Peyer's patch (tissue), 4 donors: ENCODE data around the gene GAST. TPM values are rescaled to one million over a fixed set of nuclear protein-coding genes. Genes with fewer than 3 reads are reported as not detected.
"Not testable (repeated sequence)": the region's sequence is repeated elsewhere in the genome, so short reads cannot be mapped to it uniquely, and the experiment has no call there.

Experiments
- DNase-seq, 3 donors: peaks; one replicate each; pipeline ENCODE4 v3.0.0-alpha.2; 2017 to 2019
- H3K27ac ChIP-seq, 4 donors: fragments of 200-600 bp; sonication (generic); one replicate each; pipeline ENCODE4 v1.5.1; 2016 to 2019
- H3K27me3 ChIP-seq, 2 donors: fragments of 200-600 bp; sonication (generic); one replicate each; pipeline ENCODE4 v1.5.1; 2019
- H3K36me3 ChIP-seq, 3 donors: fragments of 200-600 bp; sonication (generic); one replicate each; pipeline ENCODE4 v1.5.1; 2016 to 2019
- H3K4me1 ChIP-seq, 4 donors: fragments of 200-600 bp; sonication (generic); one replicate each; pipeline ENCODE4 v1.5.1; 2016 to 2019
- H3K4me3 ChIP-seq, 4 donors: fragments of 200-600 bp; sonication (generic); 1 replicate in 3 of 4; 2 replicates in 1 of 4; pipeline ENCODE4 v1.5.1; 2016 to 2019; ENCODE audit warnings: mild to moderate bottlenecking in 1 of 4
- H3K9me3 ChIP-seq, 4 donors: fragments of 200-600 bp; sonication (generic); one replicate each; pipeline ENCODE4 v1.5.1; 2016 to 2019; ENCODE audit warnings: mild to moderate bottlenecking in 1 of 4
- CTCF ChIP-seq, 6 experiments: fragments of 450-650 bp in 4 of 6; fragments of 200-600 bp in 2 of 6; sonication (generic) in 1 of 6; IDR thresholded peaks; one replicate each; pipeline ENCODE4 v1.5.1; 2017 to 2019; ENCODE audit warnings: antibody characterized with exemption in 6 of 6, mild to moderate bottlenecking in 3 of 6, moderate library complexity in 1 of 6
- POLR2A ChIP-seq, 2 donors: fragments of 450-650 bp; IDR thresholded peaks; one replicate each; pipeline ENCODE4 v1.5.1; 2017; ENCODE audit warnings: antibody characterized with exemption in 2 of 2, mild to moderate bottlenecking in 2 of 2, moderate library complexity in 2 of 2
- total RNA-seq, 4 donors: library from RNA; depleted of rRNA; stranded (reverse); fragments of >200 nt; gene quantifications; one replicate each; pipeline ENCODE4 v1.1.0, GENCODE V29; 2016

Gene GAST
- total RNA-seq, 4 donors from 2014 or later = not detected

GRCh38 chr17:41681776-41682175, 30.4 kb upstream of the GAST start:
- TF ChIP-seq CTCF (IDR thresholded peaks at IDR 0.05) = no peak
- TF ChIP-seq POLR2A (IDR thresholded peaks at IDR 0.05) = no peak
- DNase-seq = peak in 1 of 3 donors; percentile 15
- Histone ChIP-seq H3K9me3 (no peaks in the 10 kb centered on the region), H3K4me3 (no peak overlapping the region), H3K4me1 (peaks cover 0 to 7% (median 3%) of the 10 kb centered on the region in 4 donors), H3K36me3 (no peaks in the 10 kb centered on the region), H3K27ac (no peak overlapping the region), H3K27me3 (no peaks in the 10 kb centered on the region)

GRCh38 chr17:41682631-41683030, 29.5 kb upstream of the GAST start:
- Histone ChIP-seq H3K4me1 (peaks cover 0 to 7% (median 3%) of the 10 kb centered on the region in 4 donors), H3K9me3 (no peaks in the 10 kb centered on the region), H3K27me3 (no peaks in the 10 kb centered on the region), H3K27ac (no peak overlapping the region), H3K36me3 (no peaks in the 10 kb centered on the region), H3K4me3 (no peak overlapping the region)
- TF ChIP-seq POLR2A (IDR thresholded peaks at IDR 0.05) (no peak), CTCF (IDR thresholded peaks at IDR 0.05) (no peak)
- DNase-seq = peak in 1 of 3 donors; percentile 13

- no peak overlapping the region for H3K27ac ChIP-seq
- TF ChIP-seq POLR2A (IDR thresholded peaks at IDR 0.05) (no peak), CTCF (IDR thresholded peaks at IDR 0.05) (no peak)
- no peaks in the 10 kb centered on the region for H3K27me3 ChIP-seq
- no peaks in the 10 kb centered on the region for H3K36me3 ChIP-seq
- H3K4me3 ChIP-seq = no peak overlapping the region
- peaks cover 0 to 5% (median 2%) of the 10 kb centered on the region in 4 donors for H3K4me1 ChIP-seq
- H3K9me3 ChIP-seq = no peaks in the 10 kb centered on the region
- DNase-seq = peak in 1 of 3 donors; percentile 32
These were observed 28.6 kb upstream of the GAST start for GRCh38 chr17:41683441-41684007.

GRCh38 chr17:41684035-41684434, 28.1 kb upstream of the GAST start:
- no peaks in the 10 kb centered on the region for H3K36me3 ChIP-seq
- H3K27me3 ChIP-seq = no peaks in the 10 kb centered on the region
- TF ChIP-seq POLR2A (IDR thresholded peaks at IDR 0.05) (no peak), CTCF (IDR thresholded peaks at IDR 0.05) (no peak)
- DNase-seq = peak in 1 of 3 donors; percentile 21
- H3K9me3 ChIP-seq = no peaks in the 10 kb centered on the region
- H3K4me3 ChIP-seq = no peak overlapping the region
- peaks cover 0 to 4% (median 0%) of the 10 kb centered on the region in 4 donors for H3K4me1 ChIP-seq
- H3K27ac ChIP-seq = no peak overlapping the region

GRCh38 chr17:41685753-41686152, 26.4 kb upstream of the GAST start:
- not testable (repeated sequence) for H3K27ac ChIP-seq, H3K27me3 ChIP-seq, H3K4me3 ChIP-seq, H3K9me3 ChIP-seq, DNase-seq
- Histone ChIP-seq H3K36me3 (peaks cover 0 to 14% (median 8%) of the 10 kb centered on the region in 3 donors), H3K4me1 (peaks cover 0 to 14% (median 8%) of the 10 kb centered on the region in 4 donors)

- TF ChIP-seq POLR2A (IDR thresholded peaks at IDR 0.05) = no peak
- TF ChIP-seq CTCF (IDR thresholded peaks at IDR 0.05) = no peak
- H3K9me3 ChIP-seq = no peaks in the 10 kb centered on the region
- H3K4me1 ChIP-seq = peaks cover 0 to 19% (median 8%) of the 10 kb centered on the region in 4 donors
- no peak overlapping the region for H3K27ac ChIP-seq
- no peaks in the 10 kb centered on the region for H3K27me3 ChIP-seq
- DNase-seq = no peak
- no peak overlapping the region for H3K4me3 ChIP-seq
- peaks cover 0 to 20% (median 13%) of the 10 kb centered on the region in 3 donors for H3K36me3 ChIP-seq
These were observed 25.9 kb upstream of the GAST start for GRCh38 chr17:41686281-41686680.
